H1 (cell line): Measurements from ENCODE around the gene PGPEP1. TPM values are rescaled to one million over a fixed set of nuclear protein-coding genes. Genes with fewer than 3 reads are reported as not detected.

Experiments used
- FOSL1 ChIP-seq: IDR thresholded peaks from 2 replicates; pipeline ENCODE4 v1.6.1; 2011; ENCODE audit warnings: mild to moderate bottlenecking, low read depth, low read length, moderate library complexity; ENCODE audit not compliant: insufficient read depth
- GABPA ChIP-seq: IDR thresholded peaks from 2 replicates; pipeline ENCODE4 v1.6.1; 2011; ENCODE audit warnings: mild to moderate bottlenecking, low read length, moderate library complexity, borderline replicate concordance; ENCODE audit not compliant: insufficient read depth
- HDAC2 ChIP-seq, 2 experiments: fragments of 300-600 bp in 1 of 2; sonication (generic) in 1 of 2; IDR thresholded peaks; 2 replicates each; pipeline ENCODE4 v1.6.1; 2011 to 2012; ENCODE audit warnings: low read depth in 2 of 2, low read length in 2 of 2, mild to moderate bottlenecking in 2 of 2, moderate library complexity in 2 of 2, borderline replicate concordance in 1 of 2, inconsistent platforms in 1 of 2
- MAFK ChIP-seq: IDR thresholded peaks from 2 replicates; pipeline ENCODE4 v1.6.1; 2012; ENCODE audit warnings: low read depth, mild to moderate bottlenecking, improper control_type of control experiment, low read length
- NANOG ChIP-seq: IDR thresholded peaks from 2 replicates; pipeline ENCODE4 v1.6.1; 2011; ENCODE audit warnings: low read length, low read depth, mild to moderate bottlenecking, inconsistent platforms; ENCODE audit not compliant: insufficient read depth, poor library complexity, severe bottlenecking
- POU5F1 ChIP-seq: IDR thresholded peaks from 2 replicates; pipeline ENCODE4 v1.6.1; 2011; ENCODE audit warnings: low read depth, mild to moderate bottlenecking, low read length, moderate library complexity
- SIRT6 ChIP-seq: IDR thresholded peaks from one replicate; pipeline ENCODE4 v1.7.1; 2012; ENCODE audit warnings: low read length, inconsistent platforms
- TAF1 ChIP-seq: IDR thresholded peaks from 2 replicates; pipeline ENCODE4 v1.6.1; 2011; ENCODE audit warnings: mild to moderate bottlenecking, low read depth, low read length
- TCF12 ChIP-seq: IDR thresholded peaks from 2 replicates; pipeline ENCODE4 v1.6.1; 2011; ENCODE audit warnings: low read depth, mild to moderate bottlenecking, low read length
- polyA plus RNA-seq, 7 experiments: library from polyadenylated mRNA; depleted of rRNA in 3 of 7; stranded (reverse) in 5 of 7; unstranded in 2 of 7; fragments of >200 nt in 5 of 7; fragments of 200-250 nt in 2 of 7; gene quantifications; 1 replicate in 5 of 7; 2 replicates in 1 of 7; 4 replicates in 1 of 7; pipeline versions ENCODE4 v1.2.1 to v1.2.3, GENCODE V29; 2011 to 2013; ENCODE audit warnings: missing spikeins in 2 of 7, mixed read lengths in 2 of 7
- total RNA-seq: library from RNA; stranded (reverse); fragmentation: NEBNext Ultra II Directional; extraction: Animal tissue kit (Norgen Biotek cat#: 25700); gene quantifications from 2 replicates; pipeline ENCODE4 v1.2.1, GENCODE V29; 2021
- TF ChIP-seq, protein P1 (sequence below), 3 experiments: IDR thresholded peaks; 1 replicate in 2 of 3; 2 replicates in 1 of 3; pipeline versions ENCODE4 v1.5.1 to v1.6.1; 2011; ENCODE audit warnings: low read length in 3 of 3, mild to moderate bottlenecking in 3 of 3, inconsistent platforms in 2 of 3, low read depth in 1 of 3, moderate library complexity in 1 of 3; ENCODE audit not compliant: insufficient read depth in 1 of 3; ENCODE audit errors: control extremely low read depth in 1 of 3
- TF ChIP-seq, protein P2 (sequence below): IDR thresholded peaks from 2 replicates; pipeline ENCODE4 v1.6.1; 2012; ENCODE audit warnings: low read length, inconsistent platforms

The PGPEP1 gene
- total and polyA plus RNA-seq, 2 of the 8 experiments (the other 6 are each of a cell fraction or from before 2014, with no cell fraction given), result 17.0 to 33.4 TPM

DNA sequence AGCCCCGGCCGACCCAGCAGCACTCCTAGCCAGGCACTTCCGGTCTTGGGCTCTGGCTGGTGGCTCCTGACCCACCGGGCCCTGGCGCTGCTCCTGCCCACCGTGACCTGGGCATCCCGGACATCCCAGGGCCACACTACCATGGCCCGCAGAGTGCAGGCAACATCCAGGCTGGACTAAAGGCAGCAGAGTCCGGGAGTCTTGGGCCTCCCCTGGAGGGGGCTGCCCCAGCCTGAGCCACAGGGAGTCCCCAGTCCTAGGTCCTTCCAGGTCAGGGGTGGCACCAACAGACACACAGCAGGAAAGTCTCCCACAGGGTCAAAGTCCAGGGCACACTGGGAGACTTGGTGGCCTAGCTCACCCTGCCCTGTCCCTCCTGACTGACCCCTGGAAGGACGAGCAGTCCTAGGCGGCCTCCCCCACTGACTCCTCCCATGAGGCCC lies 28.3 kb upstream of the PGPEP1 start (continued):
- TF ChIP-seq, protein P1, sequence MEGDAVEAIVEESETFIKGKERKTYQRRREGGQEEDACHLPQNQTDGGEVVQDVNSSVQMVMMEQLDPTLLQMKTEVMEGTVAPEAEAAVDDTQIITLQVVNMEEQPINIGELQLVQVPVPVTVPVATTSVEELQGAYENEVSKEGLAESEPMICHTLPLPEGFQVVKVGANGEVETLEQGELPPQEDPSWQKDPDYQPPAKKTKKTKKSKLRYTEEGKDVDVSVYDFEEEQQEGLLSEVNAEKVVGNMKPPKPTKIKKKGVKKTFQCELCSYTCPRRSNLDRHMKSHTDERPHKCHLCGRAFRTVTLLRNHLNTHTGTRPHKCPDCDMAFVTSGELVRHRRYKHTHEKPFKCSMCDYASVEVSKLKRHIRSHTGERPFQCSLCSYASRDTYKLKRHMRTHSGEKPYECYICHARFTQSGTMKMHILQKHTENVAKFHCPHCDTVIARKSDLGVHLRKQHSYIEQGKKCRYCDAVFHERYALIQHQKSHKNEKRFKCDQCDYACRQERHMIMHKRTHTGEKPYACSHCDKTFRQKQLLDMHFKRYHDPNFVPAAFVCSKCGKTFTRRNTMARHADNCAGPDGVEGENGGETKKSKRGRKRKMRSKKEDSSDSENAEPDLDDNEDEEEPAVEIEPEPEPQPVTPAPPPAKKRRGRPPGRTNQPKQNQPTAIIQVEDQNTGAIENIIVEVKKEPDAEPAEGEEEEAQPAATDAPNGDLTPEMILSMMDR (IDR thresholded peaks at IDR 0.05; ENCODE audit: control extremely low read depth in 1 of 3, insufficient read depth in 1 of 3, low read depth in 1 of 3, low read length in 3 of 3), result no peak
- TF ChIP-seq SIRT6, result no peak
- TF ChIP-seq FOSL1, result no peak
- no peak for TF ChIP-seq TAF1
- no peak for TF ChIP-seq NANOG
- TF ChIP-seq MAFK, result no peak
- TF ChIP-seq HDAC2 (IDR thresholded peaks at IDR 0.05; ENCODE audit: borderline replicate concordance in 1 of 2, low read depth in 2 of 2, low read length in 2 of 2), result no peak
- no peak for TF ChIP-seq TCF12
- no peak for TF ChIP-seq POU5F1
- TF ChIP-seq, protein P2, sequence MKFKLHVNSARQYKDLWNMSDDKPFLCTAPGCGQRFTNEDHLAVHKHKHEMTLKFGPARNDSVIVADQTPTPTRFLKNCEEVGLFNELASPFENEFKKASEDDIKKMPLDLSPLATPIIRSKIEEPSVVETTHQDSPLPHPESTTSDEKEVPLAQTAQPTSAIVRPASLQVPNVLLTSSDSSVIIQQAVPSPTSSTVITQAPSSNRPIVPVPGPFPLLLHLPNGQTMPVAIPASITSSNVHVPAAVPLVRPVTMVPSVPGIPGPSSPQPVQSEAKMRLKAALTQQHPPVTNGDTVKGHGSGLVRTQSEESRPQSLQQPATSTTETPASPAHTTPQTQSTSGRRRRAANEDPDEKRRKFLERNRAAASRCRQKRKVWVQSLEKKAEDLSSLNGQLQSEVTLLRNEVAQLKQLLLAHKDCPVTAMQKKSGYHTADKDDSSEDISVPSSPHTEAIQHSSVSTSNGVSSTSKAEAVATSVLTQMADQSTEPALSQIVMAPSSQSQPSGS, result no peak
- TF ChIP-seq GABPA, result no peak
